DND-41 (cell line): Measurements from ENCODE around the gene CPSF4L.

Source experiments
- ATAC-seq: fragments of 200-7000 bp; cut with Tn5 transposase; 3 replicates; pipeline ENCODE4 v1.9.1; 2021; ENCODE audit warnings: low read depth; ENCODE audit not compliant: insufficient read depth
- DNase-seq: peaks from one replicate; pipeline ENCODE4 v3.0.0-alpha.2; 2020
- H2AFZ ChIP-seq: 2 replicates; pipeline ENCODE4 v1.6.0; 2012; ENCODE audit warnings: low read depth, low read length
- H3K27ac ChIP-seq: 2 replicates; pipeline ENCODE4 v1.5.1; 2012; ENCODE audit warnings: low read length, inconsistent platforms
- H3K27me3 ChIP-seq: fragments of 200-600 bp; sonication (generic); 2 replicates; pipeline ENCODE4 v1.6.0; 2012; ENCODE audit warnings: low read length, mild to moderate bottlenecking, inconsistent platforms; ENCODE audit not compliant: insufficient read depth, poor library complexity
- H3K36me3 ChIP-seq: 2 replicates; pipeline ENCODE4 v1.5.1; 2012; ENCODE audit warnings: low read length, inconsistent platforms; ENCODE audit not compliant: insufficient read depth
- H3K4me1 ChIP-seq: 2 replicates; pipeline ENCODE4 v1.5.1; 2012; ENCODE audit warnings: mild to moderate bottlenecking, low read length; ENCODE audit not compliant: insufficient read depth
- H3K4me2 ChIP-seq: 2 replicates; pipeline ENCODE4 v1.6.0; 2012; ENCODE audit warnings: mild to moderate bottlenecking, moderate library complexity, low read length, inconsistent platforms; ENCODE audit not compliant: insufficient read depth
- H3K4me3 ChIP-seq, 2 experiments: fragments of 200-600 bp in 1 of 2; shearing (Covaris generic) in 1 of 2; 2 replicates each; pipeline ENCODE4 v1.5.1; 2012 to 2016; ENCODE audit warnings: inconsistent platforms in 2 of 2, low read length in 2 of 2, mild to moderate bottlenecking in 2 of 2, low read depth in 1 of 2, moderate library complexity in 1 of 2
- H3K79me2 ChIP-seq: 2 replicates; pipeline ENCODE4 v1.6.0; 2012; ENCODE audit warnings: low read length, inconsistent platforms; ENCODE audit not compliant: insufficient read depth
- H3K9ac ChIP-seq: 2 replicates; pipeline ENCODE4 v1.6.0; 2012; ENCODE audit warnings: low read depth, mild to moderate bottlenecking, inconsistent platforms, low read length, moderate library complexity
- H3K9me3 ChIP-seq: 2 replicates; pipeline ENCODE4 v1.5.1; 2012; ENCODE audit warnings: low read length, moderate library complexity, mild to moderate bottlenecking, inconsistent platforms; ENCODE audit not compliant: insufficient read depth, severe bottlenecking
- H4K20me1 ChIP-seq: 2 replicates; pipeline ENCODE4 v1.6.0; 2012; ENCODE audit warnings: low read length; ENCODE audit not compliant: insufficient read depth
- CTCF ChIP-seq: IDR thresholded peaks from 2 replicates; pipeline ENCODE4 v1.5.1; 2012; ENCODE audit warnings: borderline replicate concordance, low read length, moderate library complexity, mild to moderate bottlenecking; ENCODE audit not compliant: poor library complexity, severe bottlenecking; ENCODE audit errors: extremely low read depth
- EZH2 ChIP-seq: IDR thresholded peaks from 3 replicates; pipeline ENCODE4 v1.6.1; 2012; ENCODE audit warnings: borderline replicate concordance, low read depth, mild to moderate bottlenecking, moderate library complexity, low read length, inconsistent platforms; ENCODE audit not compliant: severe bottlenecking

CPSF4L gene

DNA sequence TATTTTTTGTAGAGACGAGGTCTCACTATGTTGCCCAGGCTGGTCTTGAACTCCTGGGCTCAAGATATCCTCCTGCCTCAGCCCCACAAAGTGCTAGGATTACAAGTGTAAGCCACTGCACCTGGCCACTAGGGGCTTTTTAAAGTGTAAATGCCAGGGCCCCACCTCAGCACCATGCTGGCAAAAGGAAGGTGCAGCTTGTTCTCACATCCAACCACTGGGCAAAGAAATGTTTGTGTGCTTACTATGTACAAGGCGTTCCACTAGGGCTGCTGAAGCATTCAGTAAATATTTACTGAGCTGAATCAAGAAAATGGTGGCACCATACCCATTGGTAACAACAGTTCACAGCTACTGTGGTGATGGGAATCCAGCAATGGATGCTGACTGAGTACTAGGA is 46.2 kb downstream of the CPSF4L start:
- no peak overlapping the region for H3K4me3 ChIP-seq
- peaks cover 45% of the 10 kb centered on the region for H3K79me2 ChIP-seq
- H4K20me1 ChIP-seq, result 0 out of 2 replicates have a peak, but pooled peaks cover 6% of the 10 kb centered on the region
- H3K27ac ChIP-seq, result no peak overlapping the region
- H3K4me1 ChIP-seq, result no peaks in the 10 kb centered on the region
- no peaks in the 10 kb centered on the region for H3K27me3 ChIP-seq
- no peak overlapping the region for H2AFZ ChIP-seq
- peaks cover 24% of the 10 kb centered on the region for H3K36me3 ChIP-seq
- no peak overlapping the region for H3K4me2 ChIP-seq
- no peaks in the 10 kb centered on the region for H3K9me3 ChIP-seq
- ATAC-seq (peak; percentile 42; the same call in 1 of the 3 replicates), DNase-seq (no peak)
- no peak overlapping the region for H3K9ac ChIP-seq
- TF ChIP-seq CTCF (no peak), EZH2 (no peak)

- no peak overlapping the region for H3K9ac ChIP-seq
- H3K79me2 ChIP-seq, result peaks cover 40% of the 10 kb centered on the region
- H3K36me3 ChIP-seq, result peaks cover 28% of the 10 kb centered on the region
- no peak for ATAC-seq
- no peaks in the 10 kb centered on the region for H3K27me3 ChIP-seq
- H4K20me1 ChIP-seq, result 0 out of 2 replicates have a peak, but pooled peaks cover 6% of the 10 kb centered on the region
- no peak overlapping the region for H3K27ac ChIP-seq
- H3K4me2 ChIP-seq, result no peak overlapping the region
- no peak overlapping the region for H3K4me3 ChIP-seq
- TF ChIP-seq CTCF (no peak), EZH2 (no peak)
- DNase-seq, result no peak
- no peak overlapping the region for H2AFZ ChIP-seq
- H3K9me3 ChIP-seq, result no peaks in the 10 kb centered on the region
- H3K4me1 ChIP-seq, result no peaks in the 10 kb centered on the region
These were observed 46.8 kb downstream of the CPSF4L start for GRCh38 chr17:73214851-73215250.

DNA sequence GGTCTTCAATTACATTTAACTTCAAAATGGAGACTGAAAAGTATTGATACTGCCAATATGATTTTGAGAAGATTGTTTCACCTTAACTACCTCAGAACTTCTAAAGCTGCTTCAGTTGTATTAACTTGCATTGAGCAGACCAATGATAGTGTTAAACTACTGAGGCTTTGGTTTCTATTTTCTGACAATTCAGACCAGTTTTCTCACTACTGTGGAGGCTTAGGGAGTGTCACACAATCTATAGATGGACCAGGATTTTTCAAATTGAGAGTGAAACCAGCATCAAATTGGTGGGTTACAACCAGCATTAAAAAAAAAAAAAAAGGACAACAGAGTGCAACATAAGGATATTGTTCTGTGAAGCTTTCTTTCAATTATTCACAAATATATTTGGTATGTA is 47.7 kb downstream of the CPSF4L start:
- no peak overlapping the region for H3K27ac ChIP-seq
- ATAC-seq (no peak), DNase-seq (no peak)
- H3K36me3 ChIP-seq, result peaks cover 37% of the 10 kb centered on the region
- no peaks in the 10 kb centered on the region for H3K9me3 ChIP-seq
- H3K4me2 ChIP-seq, result no peak overlapping the region
- H3K4me3 ChIP-seq, result no peak overlapping the region
- H3K79me2 ChIP-seq, result peaks cover 37% of the 10 kb centered on the region
- no peak overlapping the region for H3K9ac ChIP-seq
- H4K20me1 ChIP-seq, result 0 out of 2 replicates have a peak, but pooled peaks cover 6% of the 10 kb centered on the region
- H2AFZ ChIP-seq, result no peak overlapping the region
- no peaks in the 10 kb centered on the region for H3K27me3 ChIP-seq
- TF ChIP-seq EZH2, result no peak
- TF ChIP-seq CTCF, result no peak
- H3K4me1 ChIP-seq, result no peaks in the 10 kb centered on the region

- peaks cover 30% of the 10 kb centered on the region for H3K79me2 ChIP-seq
- no peak overlapping the region for H3K4me3 ChIP-seq
- H3K27me3 ChIP-seq, result no peaks in the 10 kb centered on the region
- no peak overlapping the region for H2AFZ ChIP-seq
- 0 out of 2 replicates have a peak, but pooled peaks cover 6% of the 10 kb centered on the region for H4K20me1 ChIP-seq
- DNase-seq (no peak), ATAC-seq (no peak)
- TF ChIP-seq CTCF, result no peak
- no peak for TF ChIP-seq EZH2
- H3K36me3 ChIP-seq, result peaks cover 50% of the 10 kb centered on the region
- no peak overlapping the region for H3K4me2 ChIP-seq
- no peak overlapping the region for H3K9ac ChIP-seq
- no peak overlapping the region for H3K27ac ChIP-seq
- no peaks in the 10 kb centered on the region for H3K9me3 ChIP-seq
- H3K4me1 ChIP-seq, result no peaks in the 10 kb centered on the region
These were observed 49.9 kb downstream of the CPSF4L start for GRCh38 chr17:73211745-73212144.
